ENCODE measurements around the gene KLHL14. TPM values are rescaled to one million over a fixed set of nuclear protein-coding genes. Genes with fewer than 3 reads are reported as not detected.

KLHL14 gene
- total and polyA plus RNA-seq, 2 donors (not counting 3 experiments of a cell fraction or from before 2014, with no cell fraction given), result not detected

GRCh38 chr18:32802591-32803451, 30.0 kb upstream of the KLHL14 start:
- intact Hi-C loops (cut with micrococcal nuclease), result no loop called here

More at GRCh38 chr18:32802591-32803451, 30.0 kb upstream of the KLHL14 start:
- no peaks in the 10 kb centered on the region for H3K9me1 ChIP-seq (replicated peaks; ENCODE audit: control insufficient read depth, extremely low read depth, insufficient read depth, low read length)
- no peak for FAIRE-seq
- H3K79me2 ChIP-seq (ENCODE audit: control insufficient read depth, insufficient read depth, low read length), result no peaks in the 10 kb centered on the region
- H3K4me3 ChIP-seq (replicated peaks in 1 of 3; ENCODE audit: insufficient read depth in 1 of 3, low read depth in 1 of 3, low read length in 3 of 3), result no peak overlapping the region
- H3K4me1 ChIP-seq (ENCODE audit: control insufficient read depth, extremely low read depth, insufficient read depth, low read length), result no peaks in the 10 kb centered on the region
- no peak for DNase-seq (ENCODE audit: low read depth, low spot score)
- BruUV-seq (replicated peaks), result no TSS peak
- H3K9me3 ChIP-seq (replicated peaks; ENCODE audit: control insufficient read depth, insufficient read depth, low read length), result no peaks in the 10 kb centered on the region
- ChIA-PET POLR2A (no interaction called here), CTCF (no interaction called here)
- H2AFZ ChIP-seq (ENCODE audit: low read depth, low read length), result no peak overlapping the region
- H4K20me1 ChIP-seq (replicated peaks; ENCODE audit: control insufficient read depth, extremely low read depth, insufficient read depth, low read length), result no peaks in the 10 kb centered on the region
- TF ChIP-seq GATA2 (IDR thresholded peaks at IDR 0.05; ENCODE audit: insufficient read depth, insufficient read length, low read depth, low read length), result no peak
- no peak for TF ChIP-seq EZH2 (IDR thresholded peaks at IDR 0.05; ENCODE audit: borderline replicate concordance, low read depth, low read length, severe bottlenecking)
- TF ChIP-seq MAX (IDR thresholded peaks at IDR 0.05; ENCODE audit: insufficient read depth, insufficient read length), result no peak
- no peak for TF ChIP-seq JUN (IDR thresholded peaks at IDR 0.05; ENCODE audit: borderline replicate concordance, insufficient read depth, insufficient read length, low read depth)
- no peak for TF ChIP-seq POLR2A (IDR thresholded peaks at IDR 0.05; ENCODE audit: low read depth, low read length)
- TF ChIP-seq POLR2AphosphoS5 (IDR thresholded peaks at IDR 0.05; ENCODE audit: insufficient read depth, low read depth, low read length), result no peak
- TF ChIP-seq FOS (IDR thresholded peaks at IDR 0.05; ENCODE audit: borderline replicate concordance, insufficient read depth, low read length), result no peak
- no peak for TF ChIP-seq CTCF (IDR thresholded peaks at IDR 0.05; ENCODE audit: extremely low read depth in 1 of 2, insufficient read depth in 1 of 2, low read depth in 1 of 2, low read length in 2 of 2)
- no peak for TF ChIP-seq MYC (IDR thresholded peaks at IDR 0.05; ENCODE audit: low read depth, low read length)
- dilution Hi-C loops (cut with MboI; ENCODE audit: extremely low pct_ligation_motif_present, low sequenced_read_pairs), result no loop called here
- no peak overlapping the region for H3K4me2 ChIP-seq (ENCODE audit: insufficient read depth, low read length)
- H3K27me3 ChIP-seq (ENCODE audit: control insufficient read depth in 2 of 2, insufficient read depth in 2 of 2, low read length in 2 of 2), result no peaks in the 10 kb centered on the region
- no peak overlapping the region for H3K9ac ChIP-seq (replicated peaks; ENCODE audit: extremely low read depth, insufficient read depth, low read length)
- no peaks in the 10 kb centered on the region for H3K36me3 ChIP-seq (ENCODE audit: control insufficient read depth in 2 of 2, extremely low read depth in 1 of 2, insufficient read depth in 2 of 2, low read length in 2 of 2)
- H3K27ac ChIP-seq (ENCODE audit: insufficient read depth, low read depth, low read length), result no peak overlapping the region
